WI38 (cell line): ENCODE results near the gene TSPAN9.

Experiments used
- H3K4me3 ChIP-seq: 2 replicates; pipeline ENCODE4 v1.5.1; 2011; ENCODE audit warnings: low read depth, mild to moderate bottlenecking, control low read depth, low read length
- TF ChIP-seq, protein P1 (sequence below): IDR thresholded peaks from 2 replicates; pipeline ENCODE4 v1.5.1; 2012; ENCODE audit warnings: low read depth, mild to moderate bottlenecking, control low read depth, low read length

TSPAN9 gene

DNA sequence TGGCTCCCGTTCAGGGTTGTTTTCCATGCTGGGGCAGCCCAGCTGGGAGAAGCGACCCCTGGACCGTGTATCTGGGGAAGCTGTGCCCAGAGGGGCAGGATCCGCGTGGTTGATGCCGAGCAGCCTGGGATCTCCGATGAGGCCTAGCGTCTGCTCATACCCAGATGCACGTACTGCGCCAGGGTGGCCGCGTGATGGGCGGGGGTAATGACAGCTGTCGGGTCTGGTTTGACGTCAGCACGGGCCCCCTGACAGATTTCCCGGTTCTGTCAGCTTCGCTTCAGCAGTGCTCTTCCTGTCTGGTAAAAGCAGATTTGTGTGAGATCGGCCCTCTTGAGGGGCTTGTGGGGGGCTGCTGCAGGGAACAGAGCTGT lies 147.3 kb downstream of the TSPAN9 start:
- H3K4me3 ChIP-seq = no peak overlapping the region
- TF ChIP-seq, protein P1, sequence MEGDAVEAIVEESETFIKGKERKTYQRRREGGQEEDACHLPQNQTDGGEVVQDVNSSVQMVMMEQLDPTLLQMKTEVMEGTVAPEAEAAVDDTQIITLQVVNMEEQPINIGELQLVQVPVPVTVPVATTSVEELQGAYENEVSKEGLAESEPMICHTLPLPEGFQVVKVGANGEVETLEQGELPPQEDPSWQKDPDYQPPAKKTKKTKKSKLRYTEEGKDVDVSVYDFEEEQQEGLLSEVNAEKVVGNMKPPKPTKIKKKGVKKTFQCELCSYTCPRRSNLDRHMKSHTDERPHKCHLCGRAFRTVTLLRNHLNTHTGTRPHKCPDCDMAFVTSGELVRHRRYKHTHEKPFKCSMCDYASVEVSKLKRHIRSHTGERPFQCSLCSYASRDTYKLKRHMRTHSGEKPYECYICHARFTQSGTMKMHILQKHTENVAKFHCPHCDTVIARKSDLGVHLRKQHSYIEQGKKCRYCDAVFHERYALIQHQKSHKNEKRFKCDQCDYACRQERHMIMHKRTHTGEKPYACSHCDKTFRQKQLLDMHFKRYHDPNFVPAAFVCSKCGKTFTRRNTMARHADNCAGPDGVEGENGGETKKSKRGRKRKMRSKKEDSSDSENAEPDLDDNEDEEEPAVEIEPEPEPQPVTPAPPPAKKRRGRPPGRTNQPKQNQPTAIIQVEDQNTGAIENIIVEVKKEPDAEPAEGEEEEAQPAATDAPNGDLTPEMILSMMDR = no peak

GRCh38 chr12:3225154-3225795 lies 148.1 kb downstream of the TSPAN9 start:
- no peak overlapping the region for H3K4me3 ChIP-seq
- TF ChIP-seq, protein P1 = no peak

DNA sequence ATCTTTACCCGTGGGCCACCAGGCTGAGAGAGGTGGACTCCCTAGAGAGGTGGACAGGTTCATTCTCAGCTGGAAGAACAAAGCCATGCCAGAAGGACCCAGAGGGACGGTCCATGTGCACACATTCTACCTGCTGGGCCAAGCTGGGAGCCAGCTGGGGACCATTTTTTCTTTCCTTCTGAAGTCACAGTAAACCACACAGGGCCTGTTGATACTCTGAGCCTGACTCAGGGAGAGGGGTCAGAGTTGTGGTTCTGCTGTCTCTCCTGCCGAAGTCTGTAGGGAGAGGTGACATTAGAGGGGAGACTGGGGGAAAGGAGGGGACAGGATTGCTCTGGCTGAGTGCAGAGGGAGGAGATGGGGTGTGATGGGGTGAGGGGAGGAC lies 148.6 kb downstream of the TSPAN9 start:
- TF ChIP-seq, protein P1 = no peak
- H3K4me3 ChIP-seq = no peak overlapping the region

DNA sequence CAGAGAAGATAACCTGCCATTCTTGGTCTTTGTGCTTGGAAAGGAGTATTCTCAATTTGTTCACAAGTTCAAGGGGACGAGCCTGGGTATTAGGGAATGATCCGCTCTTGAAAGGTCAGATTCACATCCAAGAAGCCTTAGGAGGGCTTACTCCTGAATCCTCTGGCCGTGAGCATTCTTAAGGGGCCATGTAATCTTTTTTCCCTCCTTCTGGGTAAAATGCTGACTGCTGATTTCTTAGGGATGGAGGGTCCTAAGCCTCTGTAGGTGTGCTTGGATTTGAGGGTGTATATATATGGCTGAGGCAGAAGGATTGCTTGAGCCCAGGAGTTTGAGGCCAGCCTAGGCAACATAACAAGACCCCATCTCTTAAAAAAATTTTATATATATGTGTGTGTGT lies 149.1 kb downstream of the TSPAN9 start:
- TF ChIP-seq, protein P1 = no peak
- no peak overlapping the region for H3K4me3 ChIP-seq

DNA sequence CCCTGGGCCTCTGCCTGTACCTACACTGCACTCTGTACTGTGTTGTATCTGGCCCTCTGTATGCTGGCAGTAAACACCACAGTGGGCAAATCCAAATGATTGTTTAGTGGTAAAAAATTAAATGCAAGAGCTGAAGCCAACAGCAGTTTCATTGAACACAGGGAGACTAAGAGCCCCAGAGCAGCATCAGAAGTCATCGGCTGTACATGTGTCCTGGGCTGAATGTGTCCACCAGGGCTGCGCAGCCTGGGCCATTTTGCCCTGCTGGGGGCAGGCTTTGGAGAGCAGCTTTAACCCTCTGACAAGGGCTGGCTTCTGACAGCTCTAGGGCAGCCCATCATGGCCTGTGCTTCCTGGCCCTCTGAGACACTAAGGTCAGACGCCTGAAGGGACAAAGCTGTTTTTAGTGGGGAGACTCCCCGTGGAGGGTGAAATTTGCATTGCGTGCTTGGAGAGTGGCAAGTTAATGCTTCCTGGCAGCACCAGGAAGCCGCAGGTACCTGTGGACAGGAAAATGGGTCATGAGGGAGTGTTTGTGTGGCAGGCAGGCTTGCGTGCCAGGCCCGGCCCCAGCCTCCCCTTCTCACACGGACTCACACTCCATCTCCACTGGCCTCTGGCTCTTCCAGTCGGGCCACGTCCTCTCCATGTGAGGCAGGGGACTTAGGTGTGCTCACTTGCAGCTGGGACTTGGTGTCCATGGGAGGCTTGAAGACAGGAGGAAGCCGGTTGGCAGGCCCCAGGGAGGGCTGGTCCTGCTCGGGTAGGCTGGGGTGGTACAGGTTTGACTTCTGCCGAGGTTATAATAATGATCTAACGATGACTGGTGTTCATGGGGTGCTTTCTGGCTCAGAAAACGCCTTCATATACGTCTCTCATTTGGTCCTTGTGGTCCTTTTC lies 150.1 kb downstream of the TSPAN9 start:
- TF ChIP-seq, protein P1 = no peak

GRCh38 chr12:3228552-3228951 lies 151.4 kb downstream of the TSPAN9 start:
- TF ChIP-seq, protein P1 = no peak
- no peak overlapping the region for H3K4me3 ChIP-seq

More for the DNA sequence above, 150.1 kb downstream of the TSPAN9 start:
- no peak overlapping the region for H3K4me3 ChIP-seq

GRCh38 chr12:3229577-3229976 lies 152.4 kb downstream of the TSPAN9 start:
- H3K4me3 ChIP-seq = no peak overlapping the region
- TF ChIP-seq, protein P1 = no peak
